Measurements from ENCODE around the gene CTNNA1. TPM values are rescaled to one million over a fixed set of nuclear protein-coding genes. Genes with fewer than 3 reads are reported as not detected.

CTNNA1 gene
- total RNA-seq: 180 and 215 TPM in 2 replicates

GRCh38 chr5:138752951-138753793 lies at the start of gene CTNNA1:
CTNNA1 (plus strand) TSS chr5:138753425; CDS start chr5:138781925, 28,500 bp downstream.

GRCh38 chr5:138874771-138875551 lies 121.7 kb downstream of the CTNNA1 start, which contains the start of gene LRRTM2:
LRRTM2 (minus strand) TSS chr5:138875335; CDS start chr5:138874911, 424 bp downstream.

Other genes starting within 250 kb of the CTNNA1 start
- gene ETF1, start 210.2 kb upstream of the CTNNA1 start, total RNA-seq: 116 and 130 TPM in 2 replicates
- 269 and 385 TPM in 2 replicates for gene HSPA9, start 178.0 kb upstream of the CTNNA1 start, total RNA-seq
- 0.42 TPM in 1 of 2 replicates, not detected in the other for gene LRRTM2, start 121.9 kb downstream of the CTNNA1 start, total RNA-seq